Measurements from ENCODE around the gene MAB21L3. TPM values are rescaled to one million over a fixed set of nuclear protein-coding genes. Genes with fewer than 3 reads are reported as not detected.

MAB21L3 gene
- total RNA-seq, 1 donor from 2014 or later: not detected

DNA sequence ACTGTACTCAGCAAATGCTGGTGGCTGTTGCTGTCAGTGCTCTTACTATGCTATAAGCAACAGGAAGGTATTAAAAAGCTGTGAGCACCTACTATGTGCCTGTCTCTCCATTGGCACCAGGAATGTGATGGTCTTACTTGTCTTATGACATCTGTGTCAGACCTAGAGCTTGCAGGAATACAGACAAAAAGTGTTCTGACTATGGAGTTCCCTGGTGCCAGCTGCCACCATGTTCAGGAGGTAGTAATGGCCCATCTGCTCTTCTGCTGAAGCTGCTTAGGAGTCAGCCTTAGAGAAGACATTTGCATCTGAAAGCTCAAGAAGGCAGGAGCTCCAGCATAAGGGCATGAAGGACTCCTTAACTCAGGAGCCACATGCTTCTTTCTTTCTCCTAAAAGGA, 52.3 kb downstream of the MAB21L3 start:
- no peak for DNase-seq (ENCODE audit: extremely low read depth, low read depth, low spot score)

DNA sequence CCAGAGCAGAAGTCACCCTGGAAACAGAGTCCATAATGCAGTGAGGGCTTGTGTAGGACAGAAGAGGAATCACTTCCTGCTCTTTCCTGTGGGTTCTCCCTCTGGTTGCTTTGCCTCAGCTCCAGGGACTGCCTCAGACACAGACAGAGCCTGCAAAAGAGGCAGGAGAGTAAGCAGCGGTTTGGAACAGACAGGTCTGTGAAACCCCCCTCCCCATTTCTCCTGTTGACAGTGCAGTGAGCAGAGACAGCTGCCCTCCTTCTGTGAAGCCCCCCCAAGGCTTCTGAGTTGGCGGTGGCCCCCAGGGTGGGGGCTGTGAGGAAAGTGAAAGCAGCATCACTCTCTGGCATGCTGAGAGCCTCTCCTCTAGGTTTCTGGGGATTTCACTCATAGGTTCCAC, 53.0 kb downstream of the MAB21L3 start:
- DNase-seq (ENCODE audit: extremely low read depth, low read depth, low spot score): no peak

DNA sequence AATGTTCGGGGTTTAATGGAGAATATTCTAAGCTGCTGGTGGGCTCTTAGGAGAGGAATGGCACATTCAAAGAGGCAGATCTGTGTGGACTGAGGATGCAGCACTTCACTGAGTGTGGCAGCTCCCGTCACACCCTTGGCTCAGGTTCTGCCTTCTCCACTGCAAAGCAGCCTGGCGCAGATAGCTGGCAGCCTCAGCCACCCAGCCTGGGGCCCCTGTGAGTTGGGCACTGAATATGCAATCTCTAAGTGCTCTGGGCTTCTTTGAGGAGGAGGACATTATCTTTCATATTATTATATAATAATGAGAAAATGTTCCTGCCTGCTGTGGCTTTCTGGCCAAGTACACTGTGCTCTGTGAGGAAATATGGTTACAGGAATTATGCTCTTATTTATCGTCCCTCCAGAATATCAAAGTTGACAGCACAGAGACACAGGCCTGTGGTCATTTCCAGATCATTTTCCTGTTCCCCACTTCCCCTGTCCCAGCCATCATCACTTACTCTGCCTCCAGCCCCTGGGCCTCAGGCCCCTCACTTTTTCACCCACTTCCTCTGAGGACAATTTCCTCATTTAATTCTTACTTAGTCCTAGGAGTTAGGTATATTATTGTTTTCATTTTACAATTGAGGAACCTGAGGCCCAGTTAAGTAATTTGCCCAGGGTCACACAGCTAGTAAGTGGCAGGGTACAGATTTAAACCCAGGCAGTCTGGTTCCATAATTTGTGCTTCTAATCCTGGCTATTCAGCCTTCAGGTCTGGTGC, 53.6 kb downstream of the MAB21L3 start:
- DNase-seq (ENCODE audit: extremely low read depth, low read depth, low spot score): no peak

DNA sequence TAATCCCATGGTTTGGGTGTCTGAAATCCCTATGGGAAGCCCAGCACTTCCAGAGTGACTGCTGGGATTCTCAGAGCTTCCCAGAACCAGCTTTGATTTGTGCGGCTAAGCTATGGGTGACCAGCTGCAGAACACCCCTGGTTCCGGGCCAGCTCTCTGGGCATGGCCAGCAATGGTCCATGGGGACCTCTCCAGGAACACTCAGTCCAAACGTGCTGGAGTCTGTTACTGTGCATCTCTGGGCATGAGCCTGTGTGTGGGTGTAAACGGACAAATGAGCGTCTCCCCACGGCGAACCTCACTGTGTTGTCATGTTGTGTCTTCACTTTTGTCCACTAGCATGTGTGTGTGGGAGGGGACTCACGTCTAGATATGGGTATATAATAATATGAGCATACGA, 54.4 kb downstream of the MAB21L3 start:
- DNase-seq (ENCODE audit: extremely low read depth, low read depth, low spot score): no peak

DNA sequence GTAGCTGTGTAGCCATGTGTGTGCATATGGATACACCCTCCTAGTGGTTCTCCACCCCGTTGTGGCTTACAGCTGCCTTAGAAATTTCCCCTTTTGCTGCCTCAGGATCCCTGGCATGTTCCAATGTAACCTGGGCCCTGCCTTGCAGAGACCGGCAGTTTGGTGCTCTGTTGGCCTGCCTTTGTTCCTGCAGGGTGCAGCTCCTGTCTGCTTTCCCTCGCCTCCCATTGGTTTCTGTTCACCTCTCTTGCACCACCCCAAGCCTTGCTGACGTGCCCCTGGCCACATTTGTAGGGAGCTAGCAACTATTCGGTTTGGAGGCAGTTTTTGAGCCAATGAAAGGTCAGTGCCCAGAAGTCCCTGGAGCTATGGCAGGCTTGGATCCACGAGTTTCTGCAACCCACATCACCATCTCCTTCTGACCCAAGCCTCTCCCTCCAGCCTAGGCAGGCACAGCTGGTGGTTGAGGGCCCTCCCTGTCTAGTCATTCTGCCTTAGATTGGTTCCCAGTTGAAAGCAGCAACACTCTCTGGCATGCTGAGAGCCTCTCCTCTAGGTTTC, 54.9 kb downstream of the MAB21L3 start:
- DNase-seq (ENCODE audit: extremely low read depth, low read depth, low spot score): no peak

DNA sequence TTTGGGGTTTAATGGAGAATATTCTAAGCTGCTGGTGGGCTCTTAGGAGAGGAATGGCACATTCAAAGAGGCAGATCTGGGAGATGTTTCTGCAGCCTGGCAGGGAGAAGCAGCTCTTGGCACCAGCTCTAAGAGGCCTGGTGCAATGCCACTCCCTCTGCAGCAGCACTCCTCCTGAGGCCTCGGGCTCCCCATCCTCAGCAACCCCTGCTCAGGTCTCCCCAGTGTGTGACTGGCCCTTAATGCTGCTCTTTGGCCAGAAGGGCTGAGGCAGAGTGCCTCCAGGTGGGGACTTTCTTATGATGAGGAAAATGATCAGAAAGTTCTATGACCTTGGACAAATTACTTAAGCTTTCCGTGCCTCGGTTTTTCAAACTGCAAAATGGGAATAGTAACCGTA, 55.5 kb downstream of the MAB21L3 start:
- DNase-seq (ENCODE audit: extremely low read depth, low read depth, low spot score): no peak

DNA sequence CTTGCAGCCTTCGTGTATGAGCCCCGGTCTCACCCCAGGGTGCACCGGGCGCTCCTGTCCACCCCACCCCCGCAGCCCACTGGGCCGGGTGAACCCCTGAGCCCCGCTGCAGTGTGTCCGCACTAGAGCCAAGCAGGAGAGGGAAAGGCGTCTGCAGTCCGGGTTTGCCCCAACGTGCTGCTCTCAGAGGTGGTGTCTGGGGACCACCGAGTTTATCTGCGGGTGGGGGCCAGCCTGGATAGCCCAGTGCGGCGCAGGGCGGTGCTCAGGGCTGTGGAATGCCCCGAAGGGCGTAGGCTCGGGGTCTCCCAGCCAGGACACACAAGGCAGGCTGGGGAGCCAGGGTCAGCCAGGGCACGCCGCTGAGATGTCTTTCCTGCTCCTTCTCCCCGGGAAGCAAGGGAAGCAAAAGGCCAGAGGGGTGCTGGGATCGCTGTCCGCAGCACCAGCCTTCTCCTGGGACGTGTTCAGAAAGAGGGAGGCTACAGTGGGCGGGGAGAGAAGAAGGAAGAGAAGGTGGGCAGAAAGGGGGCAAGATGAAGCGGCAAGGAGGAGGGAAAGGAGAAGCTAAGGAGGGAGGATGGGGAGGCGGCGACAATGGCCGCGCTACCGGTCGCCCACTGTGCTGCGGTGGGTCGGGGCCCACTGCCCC, 56.6 kb downstream of the MAB21L3 start:
- no peak for DNase-seq (ENCODE audit: extremely low read depth, low read depth, low spot score)

DNA sequence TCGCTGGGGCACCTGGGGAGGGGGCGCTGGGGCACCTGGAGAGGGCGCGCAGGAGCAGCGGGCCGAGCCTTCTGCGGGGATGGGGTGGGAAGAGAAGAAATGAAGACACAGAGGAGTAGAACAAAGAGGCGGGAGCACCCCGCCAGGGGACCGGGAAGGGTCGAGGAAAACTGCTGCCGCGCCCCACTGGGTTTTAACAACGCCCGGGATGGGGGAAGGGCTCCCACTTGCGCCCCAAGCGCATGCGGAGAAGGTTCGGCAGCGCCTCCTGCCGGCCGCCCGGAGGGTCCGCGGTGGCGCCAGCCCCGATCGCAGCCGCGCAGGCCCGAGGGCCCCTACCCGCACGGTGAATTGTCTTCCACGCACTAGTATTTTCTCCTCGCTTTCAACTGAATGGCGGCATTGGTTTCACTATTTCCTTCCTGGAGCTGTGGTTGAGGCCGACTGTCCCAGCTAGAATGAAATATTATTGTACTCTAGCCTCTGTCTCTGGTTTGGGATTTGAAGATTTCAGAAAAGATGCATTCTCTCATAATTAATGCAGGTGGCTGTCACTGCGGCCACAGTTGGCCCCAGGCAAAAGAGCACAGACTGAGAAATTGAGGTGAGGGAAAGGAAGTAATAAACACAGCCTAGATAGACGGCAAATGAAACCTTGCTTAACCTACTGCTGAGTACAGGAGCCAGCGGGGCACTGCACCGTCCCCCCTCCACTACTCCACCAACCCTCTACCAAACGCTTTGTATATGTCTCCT, 57.3 kb downstream of the MAB21L3 start:
- DNase-seq (ENCODE audit: extremely low read depth, low read depth, low spot score): no peak

DNA sequence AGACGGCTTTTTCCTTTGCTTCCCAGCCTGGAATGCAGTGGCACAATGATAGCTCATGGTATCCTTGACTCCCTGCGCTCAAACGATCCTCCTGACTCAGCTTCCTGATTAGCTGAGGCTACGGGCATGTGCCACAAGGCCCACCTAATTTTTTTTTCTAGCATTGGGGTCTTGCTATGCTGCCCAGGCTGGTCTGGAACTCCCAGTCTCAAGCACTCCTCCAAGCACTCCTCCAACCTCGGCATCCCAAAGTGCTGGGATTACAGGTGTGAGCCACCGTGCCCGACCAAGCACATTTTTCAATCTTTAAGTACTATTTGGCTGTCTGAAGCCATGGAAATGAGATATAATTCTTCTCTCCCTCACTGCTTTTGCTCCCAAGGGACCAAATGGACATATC, 58.7 kb downstream of the MAB21L3 start:
- no peak for DNase-seq (ENCODE audit: extremely low read depth, low read depth, low spot score)

DNA sequence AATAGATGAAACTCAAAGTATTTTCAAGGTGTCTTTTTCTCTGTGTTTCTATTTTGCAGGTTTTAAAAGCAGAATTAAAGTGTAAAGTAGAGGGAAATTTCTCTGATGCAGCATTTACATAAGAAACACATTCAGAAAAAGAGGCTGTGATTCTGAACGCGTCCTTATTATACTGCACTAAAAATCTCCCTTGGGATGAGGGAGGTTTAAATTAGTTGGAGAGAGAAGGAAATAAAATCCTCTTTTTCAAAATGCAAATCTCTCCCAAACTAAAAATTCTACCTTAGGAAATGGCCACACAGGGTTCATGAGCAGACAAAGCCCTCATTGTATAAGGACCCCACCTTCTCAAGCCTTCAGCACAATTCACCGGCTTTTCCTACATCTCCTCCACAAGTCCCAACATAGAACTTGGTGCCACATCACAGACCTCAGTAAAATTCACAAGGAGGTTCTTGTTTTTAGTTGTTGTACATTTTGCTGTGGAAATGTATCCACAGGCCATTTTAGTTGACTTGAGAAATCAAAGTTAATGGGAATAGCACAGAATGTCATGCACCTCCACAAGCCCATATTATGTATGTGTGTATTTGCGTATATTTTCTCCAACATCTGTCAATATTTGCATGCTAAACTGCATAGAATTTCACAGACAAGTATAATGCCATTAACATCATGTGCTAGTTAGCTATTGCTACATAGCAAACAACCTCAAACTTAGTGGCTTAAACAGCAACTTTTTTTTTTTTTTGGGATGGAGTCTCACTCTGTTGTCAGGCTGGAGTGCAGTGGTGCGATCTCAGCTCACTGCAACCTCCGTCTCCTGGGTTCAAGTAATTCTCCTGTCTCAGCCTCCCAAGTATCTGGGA, 59.8 kb downstream of the MAB21L3 start:
- DNase-seq (ENCODE audit: extremely low read depth, low read depth, low spot score): no peak

DNA sequence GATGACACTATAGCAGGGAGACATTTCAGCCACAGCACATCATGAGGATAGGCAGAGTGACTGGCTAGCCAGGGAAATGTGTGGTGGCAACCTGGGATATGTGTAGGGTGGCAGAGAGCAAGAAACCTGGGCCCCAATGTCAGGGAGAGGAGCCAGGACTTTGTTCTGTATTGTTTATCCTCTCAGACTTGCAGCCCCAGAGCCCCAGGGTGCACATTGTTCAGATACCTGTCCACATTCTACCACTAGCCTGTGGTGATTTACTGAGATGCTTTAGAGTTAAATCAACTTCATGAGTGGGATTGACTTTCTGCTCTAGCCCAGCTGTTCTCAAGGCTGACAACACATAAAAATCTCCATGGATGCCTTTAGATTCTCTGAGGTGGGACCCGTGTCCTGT, 61.5 kb downstream of the MAB21L3 start:
- no peak for DNase-seq (ENCODE audit: extremely low read depth, low read depth, low spot score)

DNA sequence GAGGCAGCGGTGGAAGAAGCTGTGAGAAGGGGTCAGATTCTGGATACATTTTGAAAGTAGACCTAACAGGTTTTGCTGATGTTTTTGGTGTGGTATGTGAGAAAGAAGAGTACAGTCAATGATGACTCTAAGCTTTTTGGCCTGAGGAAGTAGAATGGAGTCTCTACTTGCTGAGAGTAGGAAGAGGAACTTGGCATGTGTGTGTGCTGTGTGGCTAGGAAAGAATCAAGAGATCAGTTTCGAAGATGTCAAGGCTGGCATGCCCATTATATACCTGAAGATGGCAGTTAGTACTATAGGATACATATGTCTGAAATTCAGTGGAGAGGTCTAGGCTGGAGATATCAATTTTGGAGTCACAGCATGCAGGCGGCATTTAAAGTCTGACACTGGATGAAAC, 64.4 kb downstream of the MAB21L3 start:
- DNase-seq (ENCODE audit: extremely low read depth, low read depth, low spot score): no peak

DNA sequence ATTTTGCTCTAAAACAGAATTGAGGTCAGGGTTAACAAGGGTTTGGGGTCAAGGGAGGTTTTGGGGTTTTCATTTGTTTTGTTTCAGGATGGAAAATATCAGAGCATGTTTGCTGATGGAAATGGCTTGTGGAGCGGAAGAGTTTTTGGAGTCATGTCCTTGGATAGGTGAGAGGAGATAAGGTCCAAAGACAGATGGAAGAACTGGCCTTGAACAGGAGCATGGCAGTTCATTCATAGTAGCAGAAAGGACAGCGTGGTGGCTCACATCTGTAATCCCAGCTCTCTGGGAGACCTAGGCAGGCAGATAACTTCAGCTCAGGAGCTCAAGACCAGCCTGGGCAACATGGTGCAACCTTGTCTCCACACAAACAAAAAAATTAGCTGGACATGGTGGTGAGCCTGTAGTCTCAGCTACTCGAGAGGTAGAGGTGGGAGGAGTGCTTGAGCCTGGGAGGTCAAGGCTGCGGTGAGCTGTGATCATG, 65.1 kb downstream of the MAB21L3 start:
- no peak for DNase-seq (ENCODE audit: extremely low read depth, low read depth, low spot score)

DNA sequence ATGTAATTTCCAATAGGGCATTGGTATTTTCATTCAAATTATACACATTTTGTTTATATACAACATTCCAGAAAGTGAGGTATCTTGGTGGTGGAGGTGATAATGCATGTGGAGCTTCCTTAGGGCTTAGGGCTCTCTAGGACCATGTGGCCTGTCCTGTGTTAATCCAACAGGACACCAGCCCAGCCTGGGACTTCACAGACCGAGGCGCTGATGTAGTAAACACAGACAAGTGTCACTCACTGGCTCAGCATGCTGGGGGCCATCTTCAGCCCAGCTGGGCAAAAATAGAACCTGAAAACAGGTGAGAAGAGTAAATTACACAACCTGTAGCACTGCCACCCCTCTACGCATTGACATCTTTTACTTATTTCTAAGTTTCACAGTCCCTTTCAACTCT, 66.7 kb downstream of the MAB21L3 start:
- DNase-seq (ENCODE audit: extremely low read depth, low read depth, low spot score): no peak

DNA sequence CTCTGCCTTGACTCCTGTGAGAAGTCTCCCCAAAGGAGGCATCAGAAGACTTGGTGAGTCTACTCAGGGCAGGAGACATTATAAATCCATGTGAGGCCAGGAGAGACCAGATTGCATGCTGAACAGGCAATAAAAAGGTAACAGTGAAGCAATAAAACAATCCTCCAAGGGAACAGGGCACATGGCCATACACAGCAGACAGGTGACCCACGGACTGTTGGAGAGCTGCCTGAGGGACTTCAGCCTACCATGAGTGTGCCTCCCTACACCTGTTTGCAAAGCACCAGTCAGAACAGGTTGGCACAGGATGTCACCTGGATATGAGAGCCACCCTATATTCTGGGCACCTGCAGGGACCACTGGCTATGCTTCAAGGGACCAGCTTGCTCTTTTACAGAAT, 67.6 kb downstream of the MAB21L3 start:
- no peak for DNase-seq (ENCODE audit: extremely low read depth, low read depth, low spot score)

DNA sequence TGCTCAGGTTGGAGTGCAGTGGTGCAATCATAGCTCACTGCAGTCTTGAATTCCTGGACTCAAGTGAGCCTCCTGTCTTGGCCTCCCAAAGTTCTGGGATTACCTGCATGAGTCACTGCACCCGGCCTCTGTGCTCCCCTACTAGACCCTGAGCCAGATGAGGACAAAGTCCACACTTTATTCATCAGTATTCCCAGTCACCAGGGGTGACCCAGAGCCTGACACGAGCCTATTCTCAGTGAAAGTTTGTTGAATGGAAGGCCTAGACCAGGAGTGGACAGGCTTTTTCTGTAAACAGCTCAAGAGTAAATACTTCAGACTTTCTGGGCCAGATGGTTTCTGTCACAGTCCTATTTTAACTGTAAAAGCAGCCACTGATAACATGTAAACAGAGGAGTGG, 68.2 kb downstream of the MAB21L3 start:
- DNase-seq (ENCODE audit: extremely low read depth, low read depth, low spot score): no peak

DNA sequence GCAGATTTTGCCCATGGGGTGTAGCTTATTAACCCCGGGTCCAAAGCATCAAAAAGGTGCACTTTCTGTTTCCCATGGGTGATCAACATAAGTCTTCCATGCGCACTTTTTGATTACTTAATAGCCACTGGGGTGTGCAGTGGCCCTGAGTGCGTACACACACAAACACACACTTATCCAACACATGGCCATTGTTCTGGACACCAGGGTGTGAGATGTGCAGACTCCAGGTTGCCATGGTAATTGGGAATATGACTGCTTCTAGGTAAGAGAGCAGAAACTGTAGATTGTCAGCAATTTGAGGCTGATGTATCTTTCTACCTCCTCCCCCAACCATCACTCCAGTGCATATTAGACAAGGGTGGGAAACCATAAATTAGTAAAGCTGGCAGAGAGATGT, 68.8 kb downstream of the MAB21L3 start:
- no peak for DNase-seq (ENCODE audit: extremely low read depth, low read depth, low spot score)

DNA sequence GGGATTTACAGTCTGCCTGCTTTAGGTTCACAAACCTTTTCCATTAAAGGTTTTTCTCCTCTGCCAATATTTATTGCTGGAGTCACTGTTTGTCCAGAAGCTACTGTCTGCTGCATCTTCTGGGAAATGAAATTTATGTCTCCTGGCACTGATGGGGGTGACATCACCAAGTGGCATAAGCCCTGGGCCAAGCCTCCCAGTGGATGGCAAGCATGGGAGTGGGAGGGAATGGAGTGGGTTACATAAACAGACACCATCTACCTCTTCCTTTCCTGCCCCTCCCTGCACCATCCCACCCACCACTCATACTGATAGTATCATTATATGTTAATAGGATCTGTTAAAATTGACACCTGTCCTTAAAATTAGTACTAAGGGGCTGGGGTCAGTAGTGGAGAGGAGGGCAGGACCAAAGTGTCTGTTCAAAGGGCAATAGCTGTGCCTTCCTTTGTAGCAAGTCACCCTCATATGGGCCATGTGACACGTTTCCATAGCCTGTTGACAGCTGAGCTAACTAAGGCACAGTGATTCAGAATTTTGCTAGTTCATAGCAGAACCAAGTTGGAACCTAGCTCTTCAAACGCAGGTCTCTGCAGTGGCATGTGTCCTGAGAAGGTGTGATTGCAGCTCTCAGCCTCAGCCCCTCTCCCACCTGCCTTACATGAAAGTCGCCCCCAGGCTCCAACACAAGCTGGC, 71.0 kb downstream of the MAB21L3 start:
- DNase-seq (ENCODE audit: extremely low read depth, low read depth, low spot score): no peak
